Measurements from ENCODE around the gene PSMB5. TPM values are rescaled to one million over a fixed set of nuclear protein-coding genes. Genes with fewer than 3 reads are reported as not detected.

Gene PSMB5
- total RNA-seq, 3 donors from 2014 or later (not counting 1 experiment from before 2014, with no cell fraction given) = 15.7 to 19.1 (median 16.4) TPM

DNA sequence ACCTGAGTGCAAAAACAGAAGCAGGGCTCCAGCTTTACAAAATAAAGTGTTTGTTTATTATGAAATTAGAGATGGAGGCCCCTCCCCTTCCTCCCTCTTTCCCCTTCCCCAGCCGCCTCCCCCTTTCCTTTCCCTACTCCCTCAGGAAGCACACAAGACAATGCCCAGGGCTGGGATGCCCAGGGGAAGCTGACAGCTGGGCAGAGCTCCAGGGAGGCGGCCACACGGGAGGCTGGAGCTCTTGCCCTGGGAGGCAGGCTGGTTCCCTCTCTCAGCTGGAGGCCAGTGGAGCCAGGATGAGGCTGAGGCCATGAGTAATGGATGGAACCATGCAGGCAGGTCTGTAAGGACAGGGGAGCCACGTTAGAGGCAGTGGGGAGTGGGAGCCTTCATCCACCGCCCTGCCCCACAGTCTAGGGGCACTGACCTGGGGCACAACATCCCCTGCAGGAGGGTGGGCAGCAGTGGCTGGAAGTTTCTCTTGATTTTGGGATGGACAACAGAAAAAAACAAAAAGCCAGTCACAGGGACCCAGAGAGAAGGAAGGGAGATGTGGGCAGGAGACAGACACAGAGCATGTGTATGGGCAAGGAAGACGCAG lies 12.4 kb upstream of the PSMB5 start:
- Mint-ChIP-seq H3K36me3 (no peaks in the 10 kb centered on the region), H3K9me3 (no peaks in the 10 kb centered on the region), H3K27ac (no peak overlapping the region), H3K4me1 (peaks cover 0 to 5% of the 10 kb centered on the region in 2 donors), H3K27me3 (ENCODE audit: low read depth in 2 of 2) (peaks cover 0 to 6% of the 10 kb centered on the region in 2 donors), H3K4me3 (no peak overlapping the region)
- intact Hi-C loops (cut with micrococcal nuclease) = no loop called here
- Histone ChIP-seq H3K9me3 (ENCODE audit: control insufficient read depth, insufficient read depth, low read length) (no peaks in the 10 kb centered on the region), H3K4me3 (ENCODE audit: low read length) (no peak overlapping the region), H3K27ac (ENCODE audit: low read length) (no peak overlapping the region), H3K27me3 (ENCODE audit: control insufficient read depth, insufficient read depth, low read length) (no peaks in the 10 kb centered on the region), H3K36me3 (ENCODE audit: control insufficient read depth, insufficient read depth, low read length) (no peaks in the 10 kb centered on the region), H3K4me1 (ENCODE audit: control insufficient read depth, insufficient read depth, low read length) (no peaks in the 10 kb centered on the region)
- DNase-seq (no peak), ATAC-seq (no peak)
- 93% methylated on average over 6 of the region's 6 CpGs for WGBS (ENCODE audit: insufficient coverage)
- TF ChIP-seq CTCF (IDR thresholded peaks at IDR 0.05) = no peak

DNA sequence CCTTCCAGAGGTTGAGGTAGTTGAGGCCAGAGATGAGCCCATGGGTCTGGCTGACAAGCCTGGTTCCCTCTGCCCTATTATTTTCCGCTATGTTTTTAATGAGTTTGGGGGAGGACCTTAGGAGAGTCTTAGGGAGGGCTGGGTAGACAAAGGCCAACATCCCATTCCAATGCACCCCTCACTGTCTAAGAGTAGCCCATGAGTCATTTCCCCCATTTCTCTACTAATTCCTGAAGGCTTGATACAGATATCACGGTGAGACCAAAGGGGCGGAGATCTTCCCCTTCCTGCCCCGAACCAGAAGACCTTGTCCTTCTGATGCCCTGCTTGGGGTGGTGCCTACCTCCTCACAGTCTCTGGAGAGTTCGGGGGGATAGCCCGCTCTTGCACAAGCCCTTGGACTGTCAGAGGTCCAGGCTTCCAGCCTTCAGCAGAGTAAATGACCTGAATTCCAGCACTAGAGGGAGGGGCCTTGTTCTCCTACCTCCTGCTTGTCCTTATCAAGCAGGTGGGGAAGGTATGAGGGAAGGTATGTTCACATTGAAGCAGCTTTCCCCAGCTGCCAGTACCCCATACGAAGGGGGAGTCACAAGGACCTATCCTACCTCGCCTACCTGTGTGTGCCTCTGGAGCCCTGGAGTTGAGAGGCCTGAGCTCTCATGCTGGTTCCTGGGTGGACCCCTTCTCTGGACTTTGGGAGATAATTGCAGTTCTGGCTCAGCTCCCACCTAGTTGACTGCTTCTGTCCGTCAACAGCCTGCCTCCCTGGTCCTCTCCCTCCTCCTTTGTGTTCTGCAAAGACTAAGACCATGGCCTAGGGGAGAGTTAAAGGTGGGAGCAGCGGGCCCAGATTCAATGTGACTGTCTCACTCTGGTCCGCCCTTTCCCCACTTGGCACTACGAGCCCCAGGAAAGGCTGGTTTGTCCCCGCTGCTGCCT lies 11.0 kb upstream of the PSMB5 start:
- Mint-ChIP-seq H3K4me1 (peaks cover 0 to 5% of the 10 kb centered on the region in 2 donors), H3K27me3 (ENCODE audit: low read depth in 2 of 2) (peaks cover 0 to 6% of the 10 kb centered on the region in 2 donors), H3K9me3 (no peaks in the 10 kb centered on the region), H3K36me3 (no peaks in the 10 kb centered on the region), H3K4me3 (no peak overlapping the region), H3K27ac (no peak overlapping the region)
- Histone ChIP-seq H3K9me3 (ENCODE audit: control insufficient read depth, insufficient read depth, low read length) (no peaks in the 10 kb centered on the region), H3K27me3 (ENCODE audit: control insufficient read depth, insufficient read depth, low read length) (no peaks in the 10 kb centered on the region), H3K4me3 (ENCODE audit: low read length) (no peak overlapping the region), H3K27ac (ENCODE audit: low read length) (no peak overlapping the region), H3K36me3 (ENCODE audit: control insufficient read depth, insufficient read depth, low read length) (no peaks in the 10 kb centered on the region), H3K4me1 (ENCODE audit: control insufficient read depth, insufficient read depth, low read length) (no peaks in the 10 kb centered on the region)
- ATAC-seq (no peak), DNase-seq (no peak)
- TF ChIP-seq CTCF (IDR thresholded peaks at IDR 0.05) = no peak
- intact Hi-C loops (cut with micrococcal nuclease) = no loop called here
- WGBS (ENCODE audit: insufficient coverage) = 86% methylated on average over 13 of the region's 13 CpGs

DNA sequence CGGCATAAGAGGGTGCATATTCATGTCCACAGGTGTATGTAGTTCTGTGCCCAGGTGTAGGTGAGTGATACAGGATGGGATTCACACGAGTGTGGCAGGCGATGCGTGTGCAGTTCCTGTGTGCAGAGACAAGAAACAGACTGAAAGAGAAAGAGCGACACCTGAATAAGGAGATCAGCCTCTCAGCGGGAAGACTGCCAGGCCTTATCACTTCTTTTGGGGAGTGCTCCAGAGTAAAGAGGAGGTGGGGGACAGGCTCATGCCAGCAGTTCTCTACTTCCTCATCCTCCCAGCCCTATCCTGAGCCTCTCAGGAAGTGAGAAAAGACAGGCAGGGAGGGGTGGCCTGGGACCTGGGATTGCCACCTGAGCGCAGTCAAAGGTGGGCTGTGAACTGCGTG lies 10.1 kb upstream of the PSMB5 start:
- ATAC-seq (no peak), DNase-seq (no peak)
- H3K27me3 ChIP-seq (ENCODE audit: control insufficient read depth, insufficient read depth, low read length) = no peaks in the 10 kb centered on the region
- peaks cover 0 to 5% of the 10 kb centered on the region in 2 donors for H3K4me1 Mint-ChIP-seq
- no peaks in the 10 kb centered on the region for H3K36me3 Mint-ChIP-seq
- H3K36me3 ChIP-seq (ENCODE audit: control insufficient read depth, insufficient read depth, low read length) = no peaks in the 10 kb centered on the region
- H3K27ac Mint-ChIP-seq = no peak overlapping the region
- intact Hi-C loops (cut with micrococcal nuclease) = no loop called here
- no peaks in the 10 kb centered on the region for H3K9me3 ChIP-seq (ENCODE audit: control insufficient read depth, insufficient read depth, low read length)
- 93% methylated on average over 8 of the region's 8 CpGs for WGBS (ENCODE audit: insufficient coverage)
- H3K27ac ChIP-seq (ENCODE audit: low read length) = no peak overlapping the region
- H3K9me3 Mint-ChIP-seq = no peaks in the 10 kb centered on the region
- peaks cover 0 to 6% of the 10 kb centered on the region in 2 donors for H3K27me3 Mint-ChIP-seq (ENCODE audit: low read depth in 2 of 2)
- H3K4me3 ChIP-seq (ENCODE audit: low read length) = no peak overlapping the region
- no peaks in the 10 kb centered on the region for H3K4me1 ChIP-seq (ENCODE audit: control insufficient read depth, insufficient read depth, low read length)
- TF ChIP-seq CTCF (IDR thresholded peaks at IDR 0.05) = no peak
- H3K4me3 Mint-ChIP-seq = no peak overlapping the region
